HFFc6 (cell line): ENCODE data around the gene MAPK8IP2. TPM values are rescaled to one million over a fixed set of nuclear protein-coding genes. Genes with fewer than 3 reads are reported as not detected.

Source experiments
- DNase-seq: peaks from one replicate; pipeline ENCODE4 v3.0.0-alpha.2; 2018
- H3K27ac Mint-ChIP-seq: 2 replicates; pipeline ENCODE4 v1.8.0; 2020; ENCODE audit warnings: mild to moderate bottlenecking, mixed read lengths
- H3K27me3 Mint-ChIP-seq: 2 replicates; pipeline ENCODE4 v1.8.0; 2021; ENCODE audit warnings: mild to moderate bottlenecking, moderate library complexity, mixed read lengths; ENCODE audit not compliant: insufficient read depth
- H3K36me3 Mint-ChIP-seq: 2 replicates; pipeline ENCODE4 v1.8.0; 2021; ENCODE audit warnings: low read depth, mixed read lengths
- H3K4me1 Mint-ChIP-seq: 2 replicates; pipeline ENCODE4 v1.8.0; 2020; ENCODE audit warnings: low read depth, mixed read lengths
- H3K4me3 Mint-ChIP-seq: 2 replicates; pipeline ENCODE4 v1.8.0; 2020; ENCODE audit warnings: mild to moderate bottlenecking, moderate library complexity, mixed read lengths
- H3K9me3 Mint-ChIP-seq: 2 replicates; pipeline ENCODE4 v1.8.0; 2020; ENCODE audit warnings: mild to moderate bottlenecking, mixed read lengths
- CTCF ChIP-seq: fragments of 200-600 bp; sonication (generic); IDR thresholded peaks from 2 replicates; pipeline ENCODE4 v1.5.0; 2021; ENCODE audit warnings: antibody characterized with exemption, mild to moderate bottlenecking
- total RNA-seq, 6 experiments: library from RNA; stranded (reverse); fragmentation: NEBNext Ultra II Directional; extraction: Animal tissue kit (Norgen Biotek cat#: 25700); gene quantifications; 2 replicates in 1 of 6; 3 replicates in 5 of 6; pipeline ENCODE4 v1.2.3, GENCODE V29; 2021

Gene MAPK8IP2
- total RNA-seq, 6 experiments from 2014 or later = 0.14 to 0.25 (median 0.15) TPM

DNA sequence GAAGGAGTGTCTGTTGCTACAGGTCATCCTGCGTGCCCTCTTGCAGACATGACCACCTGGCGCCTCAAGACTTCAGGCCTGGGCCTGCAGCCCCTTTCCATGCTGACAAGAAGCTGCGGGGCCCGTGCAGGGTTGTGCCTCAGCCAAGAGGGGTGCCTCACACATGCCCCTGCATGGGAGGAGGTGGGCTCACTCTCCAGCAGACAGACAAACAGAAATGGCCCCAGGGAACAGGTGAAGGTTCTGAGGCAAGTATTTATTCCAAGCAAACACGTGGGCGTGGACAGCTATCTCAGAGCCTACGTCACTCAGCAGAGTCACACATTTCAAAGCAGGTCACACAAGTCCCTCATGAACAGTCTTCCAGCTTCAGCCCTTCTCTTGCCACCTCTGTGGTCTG lies 32.0 kb upstream of the MAPK8IP2 start:
- Mint-ChIP-seq H3K4me3 (no peak overlapping the region), H3K9me3 (no peaks in the 10 kb centered on the region), H3K27me3 (peaks cover 9% of the 10 kb centered on the region), H3K4me1 (peaks cover under 1% of the 10 kb centered on the region; the same call in 1 of the 2 replicates), H3K36me3 (no peaks in the 10 kb centered on the region), H3K27ac (no peak overlapping the region)
- TF ChIP-seq CTCF = no peak
- DNase-seq = no peak

- Mint-ChIP-seq H3K4me3 (no peak overlapping the region), H3K27ac (no peak overlapping the region), H3K4me1 (no peaks in the 10 kb centered on the region), H3K36me3 (no peaks in the 10 kb centered on the region), H3K9me3 (no peaks in the 10 kb centered on the region), H3K27me3 (peaks cover 9% of the 10 kb centered on the region)
- TF ChIP-seq CTCF = no peak
- DNase-seq = no peak
Measured at GRCh38 chr22:50569041-50569459, 31.5 kb upstream of the MAPK8IP2 start.

- peaks cover 10% of the 10 kb centered on the region for H3K27me3 Mint-ChIP-seq
Measured at GRCh38 chr22:50569896-50570535, 30.6 kb upstream of the MAPK8IP2 start.

GRCh38 chr22:50570861-50571260 lies 29.7 kb upstream of the MAPK8IP2 start:
- H3K9me3 Mint-ChIP-seq = no peaks in the 10 kb centered on the region
- H3K4me3 Mint-ChIP-seq = no peak overlapping the region
- H3K4me1 Mint-ChIP-seq = no peaks in the 10 kb centered on the region
- TF ChIP-seq CTCF = no peak
- DNase-seq = no peak
- no peak overlapping the region for H3K27ac Mint-ChIP-seq
- peaks cover 8% of the 10 kb centered on the region for H3K27me3 Mint-ChIP-seq
- H3K36me3 Mint-ChIP-seq = no peaks in the 10 kb centered on the region

More at GRCh38 chr22:50569896-50570535, 30.6 kb upstream of the MAPK8IP2 start:
- Mint-ChIP-seq H3K4me1 (no peaks in the 10 kb centered on the region), H3K27ac (no peak overlapping the region), H3K36me3 (no peaks in the 10 kb centered on the region), H3K4me3 (no peak overlapping the region), H3K9me3 (no peaks in the 10 kb centered on the region)
- no peak for DNase-seq
- no peak for TF ChIP-seq CTCF

GRCh38 chr22:50571264-50572175 lies 29.1 kb upstream of the MAPK8IP2 start:
- Mint-ChIP-seq H3K27me3 (peaks cover 8% of the 10 kb centered on the region), H3K9me3 (no peaks in the 10 kb centered on the region), H3K27ac (no peak overlapping the region), H3K36me3 (no peaks in the 10 kb centered on the region), H3K4me1 (no peaks in the 10 kb centered on the region), H3K4me3 (no peak overlapping the region)
- DNase-seq = no peak
- TF ChIP-seq CTCF = no peak
